NCI-H1105 (cell line): ENCODE measurements around the gene PICK1.
"Not testable (repeated sequence)": the region's sequence is repeated elsewhere in the genome, so short reads cannot be mapped to it uniquely, and the experiment has no call there.

Experiments used
- DNase-seq: peaks from one replicate; lab custom pipeline; 2025; lab: John Stamatoyannopoulos, UW

PICK1 gene

DNA sequence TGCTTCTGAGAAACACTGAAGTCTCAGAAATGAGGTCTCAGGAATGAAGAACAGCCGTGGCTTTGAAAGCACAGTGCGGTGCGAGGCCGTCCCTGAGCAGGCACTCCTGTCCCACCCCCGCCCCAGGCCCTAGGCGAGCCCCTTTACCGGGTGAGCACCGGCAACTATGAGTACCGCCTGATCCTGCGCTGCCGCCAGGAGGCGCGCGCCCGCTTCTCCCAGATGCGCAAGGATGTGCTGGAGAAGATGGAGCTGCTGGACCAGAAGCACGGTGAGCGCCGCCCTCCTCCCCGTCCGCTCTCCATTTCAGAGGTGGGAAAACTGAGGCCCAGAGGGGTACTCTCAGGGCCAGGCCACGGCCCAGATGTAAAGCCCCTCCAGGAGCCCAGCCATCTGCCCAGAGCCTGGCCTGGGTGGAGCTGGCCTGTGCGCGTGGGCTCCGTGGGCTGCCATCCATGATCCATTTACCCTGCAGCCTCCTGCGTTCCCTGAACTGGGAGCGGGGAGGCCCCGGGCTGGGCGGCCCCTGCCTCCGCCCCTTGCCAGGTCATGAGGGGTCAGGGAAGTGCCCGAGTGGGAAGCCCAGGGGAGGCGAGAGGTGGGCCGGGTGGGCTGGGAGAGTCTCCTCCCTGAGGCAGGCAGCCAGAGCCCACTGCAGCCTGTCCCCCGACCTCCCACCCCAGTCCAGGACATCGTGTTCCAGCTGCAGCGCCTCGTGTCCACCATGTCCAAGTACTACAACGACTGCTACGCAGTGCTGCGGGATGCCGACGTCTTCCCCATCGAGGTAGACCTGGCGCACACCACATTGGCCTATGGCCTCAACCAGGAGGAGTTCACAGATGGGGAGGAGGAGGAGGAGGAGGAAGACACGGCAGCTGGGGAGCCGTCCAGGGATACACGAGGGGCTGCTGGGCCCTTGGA lies 17.2 kb downstream of the PICK1 start:
- DNase-seq, result no peak

DNA sequence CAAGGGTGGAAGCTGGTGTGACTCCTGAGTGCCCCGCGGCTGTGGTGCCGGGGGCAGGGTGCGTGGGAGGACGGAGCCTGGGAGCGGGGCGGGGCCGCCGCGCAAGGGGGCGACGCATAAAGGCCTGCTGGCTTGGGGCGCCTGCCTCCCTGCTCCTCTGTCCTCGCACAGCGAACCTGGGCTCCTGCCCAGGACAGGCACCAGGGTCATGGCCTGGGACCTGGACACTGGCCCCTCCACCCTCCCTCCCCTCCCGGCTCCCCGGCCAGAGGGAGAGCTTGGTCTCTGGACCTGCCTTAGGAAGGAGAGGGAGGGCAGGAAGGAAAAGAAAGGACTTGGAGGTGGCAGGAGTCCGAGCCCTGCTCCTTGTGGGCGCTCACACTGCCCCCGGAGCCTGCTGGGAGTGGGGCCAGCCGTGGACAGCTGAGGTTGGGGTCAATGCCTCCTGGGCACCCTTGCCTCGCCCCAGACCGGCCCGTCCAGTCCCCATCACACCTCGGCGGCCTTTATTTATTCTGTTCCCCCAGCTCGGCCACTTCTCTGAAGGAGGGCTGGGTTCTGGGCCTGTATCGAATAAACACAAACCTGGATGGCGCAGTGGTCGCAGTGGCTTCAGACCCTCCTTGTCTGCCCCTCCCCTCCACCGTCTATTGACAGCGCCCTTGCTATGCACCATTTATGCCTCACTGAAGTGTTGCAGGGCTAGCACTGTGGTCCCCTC lies 18.1 kb downstream of the PICK1 start:
- DNase-seq, result no peak

DNA sequence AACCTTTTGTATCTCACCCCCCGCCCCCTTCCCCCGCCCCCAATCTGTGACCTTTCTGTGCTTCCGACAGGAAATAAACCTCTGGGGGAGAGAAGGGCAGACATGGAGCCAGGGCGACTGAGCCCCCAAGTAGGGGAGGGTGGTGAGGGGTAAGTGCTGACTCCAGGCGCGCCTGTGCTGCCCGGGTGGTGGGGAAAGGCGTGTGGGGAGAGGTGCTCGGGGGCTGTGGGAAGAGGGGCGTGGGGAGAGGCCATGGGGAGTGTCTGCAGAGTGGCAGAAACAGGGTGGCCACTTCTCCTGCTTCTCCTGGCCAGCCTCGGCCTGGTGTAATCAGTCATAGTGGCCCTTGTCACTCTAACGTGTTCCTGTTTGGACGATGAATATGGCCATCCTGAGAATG lies 18.8 kb downstream of the PICK1 start:
- no peak for DNase-seq

DNA sequence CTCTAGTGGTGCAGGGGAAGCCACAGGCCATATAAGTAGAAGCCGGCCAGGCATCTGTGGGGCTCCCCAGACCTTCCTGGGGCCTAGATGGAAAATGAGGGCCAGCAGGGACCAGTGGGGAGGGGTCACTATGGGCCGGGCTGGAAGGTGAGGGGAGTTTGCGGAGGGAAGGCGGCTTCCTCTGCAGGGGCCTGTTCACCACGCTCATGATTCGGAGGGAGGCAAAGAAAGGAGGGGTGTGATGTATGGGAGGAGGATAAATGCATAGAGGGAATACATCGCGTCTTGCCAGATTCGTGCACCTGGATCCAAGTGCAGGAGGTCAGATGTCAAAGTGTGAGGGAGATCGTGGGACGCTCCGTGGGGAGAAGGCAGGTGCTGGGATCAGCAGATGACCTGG lies 19.9 kb downstream of the PICK1 start:
- DNase-seq, result no peak

DNA sequence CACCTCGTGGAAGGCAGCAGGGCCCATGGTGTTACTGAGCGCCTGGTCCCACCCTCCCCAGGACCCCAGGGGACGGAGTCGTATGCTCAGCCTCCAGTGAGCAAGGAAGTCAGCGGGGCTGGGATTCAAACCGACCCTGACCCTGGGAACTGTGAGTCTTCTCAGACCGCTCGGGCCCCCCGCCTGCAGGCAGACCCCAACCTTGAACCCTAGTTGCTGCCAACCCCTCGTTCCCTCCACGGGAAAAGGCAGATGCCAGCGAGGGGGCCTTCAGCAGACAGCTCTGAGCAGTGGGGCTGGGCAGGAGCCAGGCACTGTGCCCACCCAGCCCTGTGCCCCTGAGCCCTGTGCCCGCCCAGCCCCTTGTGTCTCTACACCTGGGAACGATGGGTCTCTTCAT lies 20.4 kb downstream of the PICK1 start:
- DNase-seq, result no peak

DNA sequence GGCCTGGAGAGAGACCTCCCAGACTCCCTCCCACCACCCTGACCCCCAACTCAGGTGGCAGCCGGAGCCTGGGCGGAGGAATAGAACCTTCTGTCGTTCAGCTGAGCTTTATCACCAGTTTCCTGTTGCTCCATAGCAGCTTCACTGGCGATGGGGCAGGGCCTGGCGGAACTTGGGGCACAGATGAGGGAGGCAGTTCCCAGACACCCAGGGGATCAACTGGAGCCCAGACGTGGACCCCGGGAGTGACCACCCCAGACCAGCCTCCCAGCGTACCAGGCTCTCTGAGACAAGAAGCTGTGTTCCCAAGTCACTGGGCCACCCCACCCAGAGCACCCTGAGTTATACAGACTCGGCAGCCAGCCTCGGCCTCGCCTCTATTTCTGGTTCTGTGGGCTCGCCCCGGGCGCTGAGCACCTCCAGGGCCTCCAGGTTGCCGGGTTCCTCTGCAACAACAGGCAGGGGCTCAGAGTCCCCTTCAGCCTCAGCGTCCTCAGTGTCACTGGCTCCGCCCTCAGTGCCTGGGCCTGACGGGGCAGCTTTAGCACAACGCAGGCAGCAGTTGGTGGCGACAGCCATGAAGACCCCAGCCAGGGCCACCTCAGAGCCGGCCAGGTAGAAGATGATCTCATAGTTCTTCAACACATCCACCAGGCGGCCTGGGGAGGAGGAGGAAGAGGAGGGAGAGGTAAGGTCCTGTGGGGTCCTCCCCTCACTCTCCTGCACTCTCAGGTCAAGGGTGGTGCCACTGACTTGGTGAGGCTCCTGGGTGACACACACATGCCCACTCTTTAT lies 21.0 kb downstream of the PICK1 start:
- DNase-seq, result no peak

DNA sequence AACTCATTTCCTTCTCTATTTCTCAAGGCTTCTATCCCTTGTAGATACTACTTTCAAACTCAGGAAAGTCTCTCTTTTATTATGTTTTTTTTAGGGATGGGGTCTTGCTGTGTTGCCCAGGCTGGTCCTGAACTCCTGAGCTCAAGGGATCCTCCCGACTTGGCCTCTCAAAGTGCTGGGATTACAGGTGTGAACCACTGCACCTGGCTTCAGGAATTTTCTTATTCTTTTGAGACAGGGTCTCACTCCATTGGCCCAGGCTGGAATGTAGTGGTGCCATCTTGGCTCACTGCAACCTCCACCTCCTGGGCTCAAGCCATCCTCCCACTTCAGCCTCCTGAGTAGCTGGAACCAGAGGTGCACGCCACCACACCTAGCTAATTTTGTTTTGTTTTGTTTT lies 22.0 kb downstream of the PICK1 start:
- DNase-seq, result not testable (repeated sequence)

DNA sequence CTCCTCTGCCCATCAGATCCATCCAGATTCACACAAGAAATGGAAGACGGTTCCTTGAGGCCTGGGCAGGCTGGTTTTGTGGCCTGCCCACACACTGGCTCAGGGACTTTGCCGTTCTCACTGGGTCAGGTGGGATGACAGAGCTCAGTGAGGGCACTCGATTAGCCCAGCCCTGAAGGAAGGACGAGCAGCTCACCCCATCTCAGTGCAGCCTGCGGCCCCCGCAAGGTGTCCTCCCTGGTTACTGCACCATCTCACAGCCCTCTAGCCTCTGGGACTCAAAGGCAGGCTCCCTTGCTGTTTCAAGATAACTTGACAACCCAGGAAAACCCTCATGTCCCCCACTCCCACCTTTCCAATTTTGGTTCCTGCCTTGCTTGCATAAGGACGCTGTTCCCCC lies 22.6 kb downstream of the PICK1 start:
- DNase-seq, result no peak

DNA sequence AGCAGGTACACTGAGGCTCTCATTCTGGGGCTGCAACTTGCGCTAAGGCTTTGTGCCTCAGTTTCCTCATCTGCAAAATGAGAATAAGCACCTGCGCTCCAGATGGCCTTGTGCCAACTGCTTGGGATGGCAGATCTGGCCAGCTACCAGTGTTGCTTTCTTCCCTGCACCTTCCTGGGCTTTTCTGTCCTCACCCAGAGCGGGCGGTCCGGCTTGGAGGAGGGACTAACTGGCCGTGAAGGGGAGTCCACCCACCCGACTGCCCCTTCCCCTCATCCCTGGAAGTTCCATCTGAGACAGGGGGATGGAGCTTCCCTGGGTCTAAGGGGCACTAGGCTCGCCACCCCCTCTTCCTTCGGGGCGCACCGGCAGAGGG lies 23.3 kb downstream of the PICK1 start:
- DNase-seq, result no peak

DNA sequence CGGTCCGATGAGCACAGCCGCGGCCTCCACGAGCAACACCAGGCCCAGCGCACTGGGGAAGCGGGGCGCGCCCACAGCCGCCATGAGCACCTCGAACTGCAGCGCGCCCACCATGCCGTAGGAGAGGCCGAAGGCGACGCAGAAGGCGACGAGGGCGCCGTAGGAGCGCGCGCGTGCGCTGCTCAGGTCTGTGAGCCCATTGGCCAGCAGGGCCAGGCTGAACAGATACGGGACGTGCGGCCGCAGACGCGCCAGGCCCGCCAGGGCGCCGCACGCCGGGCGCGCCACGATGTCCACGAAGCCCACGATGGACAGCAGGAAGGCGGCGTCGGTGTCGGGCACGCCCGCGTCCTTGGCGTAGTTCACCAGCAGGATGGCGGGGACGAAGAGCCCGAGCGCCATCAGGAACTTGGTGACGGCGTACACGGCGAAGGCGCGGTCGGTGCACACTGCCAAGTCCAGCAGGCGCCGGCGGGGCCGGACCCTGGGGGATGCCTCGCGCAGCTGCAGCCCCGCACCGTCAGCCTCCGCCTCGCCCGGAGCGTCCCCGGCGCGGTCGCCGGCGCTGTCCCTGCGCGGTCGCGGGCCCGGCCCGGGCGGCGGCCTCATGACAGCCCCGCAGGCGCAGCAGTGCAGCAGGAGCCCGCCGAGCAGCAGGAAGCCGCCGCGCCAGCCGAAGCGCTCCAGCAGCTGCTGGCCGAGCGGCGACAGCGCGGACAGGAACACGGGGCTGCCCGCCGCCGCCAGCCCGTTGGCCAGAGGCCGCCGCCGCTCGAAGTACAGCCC lies 23.8 kb downstream of the PICK1 start:
- DNase-seq, result peak; percentile 21

DNA sequence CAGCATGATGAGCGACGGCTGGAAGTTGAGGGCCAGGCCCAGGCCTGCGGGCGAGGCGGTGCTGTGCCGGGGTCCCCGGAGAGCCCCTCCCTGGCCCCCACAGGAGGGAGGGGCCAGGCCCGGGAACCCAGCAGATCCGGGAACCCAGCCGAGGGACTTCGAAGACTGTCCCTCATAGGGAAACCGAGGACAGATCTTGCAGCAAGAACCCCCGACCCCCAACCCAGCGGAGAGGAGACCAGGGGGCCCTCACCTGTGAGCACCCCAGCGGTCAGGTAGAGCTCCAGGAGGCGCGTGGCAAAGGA lies 24.4 kb downstream of the PICK1 start:
- DNase-seq, result no peak

DNA sequence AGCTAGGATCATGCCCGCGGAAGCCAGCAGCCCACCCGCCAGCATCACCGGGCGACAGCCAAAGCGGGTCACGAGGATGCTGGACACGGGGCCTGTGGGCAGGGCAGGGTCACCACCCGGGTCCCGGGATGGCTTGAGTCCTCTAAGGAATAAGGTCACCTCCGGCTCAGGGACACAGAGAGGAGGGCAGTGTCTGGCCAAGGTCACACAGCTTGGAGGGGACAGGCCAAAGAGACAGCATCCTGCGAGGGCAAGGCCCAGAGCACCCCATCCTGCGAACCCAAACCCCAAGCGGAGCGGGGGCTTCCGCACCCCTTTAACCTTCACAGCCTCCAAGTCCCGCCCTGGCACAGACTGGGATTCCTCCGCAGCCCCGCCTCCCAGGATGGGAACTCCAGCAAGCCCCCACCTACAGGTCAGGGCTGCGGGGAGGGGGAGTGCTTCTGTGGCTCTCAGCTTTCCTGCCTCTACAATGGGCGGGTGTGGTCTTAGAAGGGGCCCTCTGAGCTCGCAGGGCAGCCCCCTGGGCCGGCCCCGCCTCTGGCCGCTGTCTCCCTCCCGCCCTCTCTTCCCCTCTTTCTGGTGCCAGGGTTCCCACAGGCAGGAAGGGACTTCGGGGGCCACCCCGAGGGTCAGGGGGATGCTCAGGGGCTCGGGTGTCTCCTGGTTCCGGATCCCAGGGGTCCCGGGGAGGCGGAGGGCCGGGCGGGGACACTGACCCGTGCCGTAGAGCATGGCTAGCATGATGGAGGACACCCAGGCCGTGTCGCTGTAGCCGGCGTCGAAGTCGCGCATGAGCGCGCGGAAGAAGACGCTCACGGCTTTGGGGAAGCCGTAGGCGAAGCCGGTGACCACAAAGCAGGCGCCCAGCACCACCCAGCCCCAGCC lies 25.0 kb downstream of the PICK1 start:
- no peak for DNase-seq

DNA sequence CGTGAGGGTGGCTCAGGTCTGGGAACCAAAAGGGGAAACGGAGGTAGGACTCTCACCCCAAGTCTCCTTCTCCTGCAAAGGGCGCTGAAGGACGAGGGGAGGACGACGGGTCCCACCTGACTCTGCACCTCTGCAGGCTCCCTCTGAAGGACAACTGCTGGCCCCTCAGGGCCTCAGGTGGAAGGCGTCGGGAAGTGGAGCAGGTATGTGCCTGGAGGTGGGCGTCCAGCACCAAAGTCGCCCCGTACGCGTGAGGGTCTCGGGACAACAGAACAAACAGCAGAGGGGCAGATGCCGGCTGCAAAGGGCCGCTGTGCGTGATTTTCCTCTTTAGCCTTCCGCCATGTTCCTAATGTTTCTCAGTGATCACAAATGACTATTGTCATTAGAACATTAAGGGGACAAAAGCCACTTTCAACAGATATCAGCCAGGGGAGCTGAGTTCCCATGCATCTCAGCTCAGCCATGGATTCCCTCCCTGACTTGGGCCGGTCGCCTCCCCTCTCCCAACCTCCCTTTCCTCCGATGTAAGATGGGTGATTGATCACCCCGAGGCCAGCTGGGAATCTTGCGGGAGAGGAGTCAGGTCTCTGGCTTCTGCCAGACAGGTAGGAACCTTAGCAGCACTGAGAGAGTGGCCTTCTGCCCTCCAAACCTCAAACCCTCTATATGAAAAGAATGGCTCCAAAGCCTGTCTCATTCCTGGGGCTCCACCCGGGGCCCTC lies 25.9 kb downstream of the PICK1 start:
- DNase-seq, result no peak

DNA sequence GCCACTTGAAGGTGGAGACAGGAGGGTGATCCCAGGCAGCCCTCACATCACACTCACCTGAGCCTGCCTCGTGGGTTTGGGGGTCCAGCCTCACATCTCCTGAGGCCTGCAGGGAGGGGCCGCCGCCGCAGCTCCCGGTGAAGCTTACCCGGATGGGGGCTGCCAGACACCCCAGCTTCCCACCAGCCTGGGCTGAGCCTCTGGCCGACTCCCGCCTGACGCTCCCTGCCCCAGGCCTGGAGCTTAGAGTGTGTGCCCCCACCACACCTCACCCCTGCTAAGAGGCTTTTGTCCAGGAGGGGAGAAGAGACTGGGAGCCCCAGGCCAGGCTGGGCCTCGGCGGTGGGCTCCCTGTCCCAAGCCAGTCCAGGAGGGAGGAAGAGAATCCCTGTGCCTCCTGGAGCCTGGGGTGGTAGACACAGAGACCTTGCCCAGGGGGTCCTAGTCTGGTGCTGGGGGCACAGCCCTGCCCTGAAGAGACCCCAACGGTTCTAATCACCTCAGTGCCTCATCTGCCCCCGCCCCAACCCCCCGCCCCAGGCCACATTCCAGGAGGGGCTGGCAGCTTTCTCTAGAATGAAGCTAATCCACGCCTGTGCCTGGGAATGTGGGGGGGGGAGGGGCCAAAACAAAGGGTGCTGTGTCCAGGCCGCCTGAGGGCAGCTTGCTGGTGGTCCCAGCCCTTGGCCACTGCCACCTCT lies 26.9 kb downstream of the PICK1 start, which contains the start of gene SLC16A8:
TSS of gene SLC16A8 (minus strand) at position 254 of the 701 bp plus-strand sequence. CDS start 1,311 bp downstream, outside the sequence.
- DNase-seq, result no peak

DNA sequence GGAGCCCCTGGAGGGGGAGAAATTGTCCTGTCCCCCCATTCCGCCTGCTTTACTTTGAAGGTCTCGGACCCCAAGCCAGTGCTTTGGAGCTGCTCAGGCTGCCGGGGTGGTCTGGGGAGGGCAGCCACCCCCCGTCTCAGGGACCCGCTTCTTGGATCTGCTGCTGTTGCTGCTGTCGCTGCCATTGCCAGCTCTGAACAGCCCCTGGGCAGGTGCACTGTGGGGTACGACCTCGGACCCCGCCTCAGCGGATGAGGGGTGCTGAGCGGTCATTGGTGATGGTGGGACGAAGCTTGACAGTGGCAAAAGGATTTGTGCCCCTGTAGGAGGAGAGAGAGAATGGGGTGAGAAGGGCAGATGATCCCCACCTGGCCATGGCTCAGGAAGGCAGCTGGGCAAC lies 27.9 kb downstream of the PICK1 start:
- no peak for DNase-seq

DNA sequence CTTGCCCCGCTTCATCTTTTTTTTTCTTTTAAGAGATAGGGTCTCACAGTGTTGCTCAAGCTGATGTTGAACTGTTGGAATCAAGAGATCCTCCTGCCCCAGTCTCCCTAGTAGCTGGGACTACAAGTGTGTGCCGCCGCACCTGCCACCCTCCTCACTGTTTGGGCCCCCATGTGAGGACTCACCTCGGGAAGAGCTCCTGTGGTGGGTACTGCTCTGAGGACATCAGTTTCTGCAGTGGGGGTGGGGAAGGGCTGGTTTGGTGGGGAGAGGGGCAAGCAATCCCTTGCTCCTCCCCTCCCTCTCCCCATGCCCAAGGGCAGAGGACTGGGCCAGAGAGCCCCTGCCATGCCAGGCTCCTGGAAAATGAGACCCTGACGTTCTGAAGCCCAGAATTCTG lies 28.3 kb downstream of the PICK1 start:
- no peak for DNase-seq

DNA sequence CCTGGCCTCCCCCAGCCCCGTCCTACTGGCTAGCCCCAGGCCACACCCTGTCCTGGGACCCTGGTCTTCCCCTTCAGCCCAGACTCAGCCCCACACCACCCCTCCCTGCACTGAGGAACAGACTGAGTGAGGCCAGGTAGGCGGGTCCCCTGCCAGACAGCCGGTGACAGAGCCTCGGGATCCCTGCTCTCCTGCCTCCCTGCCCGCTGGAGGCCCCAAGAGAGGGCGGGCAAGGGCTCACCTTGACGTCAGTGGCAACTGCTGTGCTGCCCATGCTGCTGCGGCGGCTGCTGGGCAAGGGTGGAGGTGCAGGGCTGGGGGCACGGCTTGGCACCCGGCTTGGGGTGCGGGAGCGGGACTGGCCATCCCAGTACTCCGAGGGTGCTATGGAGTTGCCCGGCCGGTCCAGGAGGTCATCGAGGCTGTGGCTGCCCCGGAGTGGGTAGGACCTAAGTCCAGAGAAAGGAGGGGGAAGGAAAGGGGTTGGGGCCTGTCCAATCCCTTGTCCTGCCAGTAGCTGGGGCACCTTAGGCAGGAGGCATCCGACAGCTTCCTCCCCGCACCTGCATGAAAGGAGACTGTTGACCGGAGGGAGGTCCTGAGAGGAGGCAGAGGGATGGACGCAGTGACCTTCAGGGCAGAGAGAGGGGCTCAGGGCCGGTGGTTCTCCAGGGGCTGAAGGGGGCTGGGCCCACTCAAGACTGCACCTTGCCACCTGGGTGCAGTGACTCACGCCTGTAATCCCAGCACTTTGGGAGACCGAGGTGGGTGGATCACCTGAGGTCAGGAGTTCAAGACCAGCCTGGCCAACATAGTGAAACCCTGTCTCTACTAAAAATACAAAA lies 29.0 kb downstream of the PICK1 start:
- DNase-seq, result no peak

DNA sequence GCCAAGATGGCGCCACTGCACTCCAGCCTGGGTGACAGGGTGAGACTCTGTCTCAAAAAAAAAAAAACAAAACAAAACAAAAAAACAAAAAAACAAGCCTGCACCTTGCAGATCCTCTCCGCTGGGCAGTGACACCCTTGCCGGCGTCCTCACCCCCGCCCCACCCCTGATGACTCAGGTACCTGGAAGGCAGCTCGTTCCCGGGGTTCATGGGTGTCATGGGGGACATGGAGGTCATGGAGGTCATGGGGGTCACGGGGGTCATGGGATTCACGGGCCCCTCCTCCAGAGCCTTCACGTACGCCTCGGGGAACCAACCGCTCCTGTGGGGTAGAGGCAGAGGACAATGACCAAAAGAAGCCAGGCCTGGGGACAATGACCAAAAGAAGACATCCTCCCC lies 29.7 kb downstream of the PICK1 start:
- DNase-seq, result no peak

DNA sequence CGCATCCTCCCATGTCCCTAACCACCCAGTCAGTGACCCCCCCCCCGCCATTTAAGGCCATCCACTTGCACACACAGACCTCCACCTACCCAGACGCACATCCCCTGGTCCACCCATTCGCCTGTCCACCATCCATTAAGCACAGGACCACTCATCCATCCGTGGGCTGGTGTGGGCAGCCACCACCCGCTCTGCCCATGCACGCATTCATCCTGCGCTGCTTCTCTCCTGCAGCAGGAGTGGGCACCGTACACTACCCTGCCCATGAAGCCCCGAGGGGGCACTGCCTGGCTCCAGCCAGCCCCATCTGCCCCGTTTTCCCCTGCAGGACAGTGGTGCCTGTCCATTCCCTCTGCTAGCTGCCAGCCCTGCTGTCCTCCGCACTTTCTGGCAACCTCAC lies 30.7 kb downstream of the PICK1 start:
- DNase-seq, result no peak
